HG03469 (cell line): ENCODE results near the gene C19orf47.

Experiments used
- ATAC-seq: cut with Tn5 transposase; IDR thresholded peaks from one replicate; pipeline ENCODE4 v1.9.1; 2021; ENCODE audit warnings: mild to moderate bottlenecking, moderate library complexity, moderate number of reproducible peaks; ENCODE audit not compliant: unreplicated experiment

The C19orf47 gene

DNA sequence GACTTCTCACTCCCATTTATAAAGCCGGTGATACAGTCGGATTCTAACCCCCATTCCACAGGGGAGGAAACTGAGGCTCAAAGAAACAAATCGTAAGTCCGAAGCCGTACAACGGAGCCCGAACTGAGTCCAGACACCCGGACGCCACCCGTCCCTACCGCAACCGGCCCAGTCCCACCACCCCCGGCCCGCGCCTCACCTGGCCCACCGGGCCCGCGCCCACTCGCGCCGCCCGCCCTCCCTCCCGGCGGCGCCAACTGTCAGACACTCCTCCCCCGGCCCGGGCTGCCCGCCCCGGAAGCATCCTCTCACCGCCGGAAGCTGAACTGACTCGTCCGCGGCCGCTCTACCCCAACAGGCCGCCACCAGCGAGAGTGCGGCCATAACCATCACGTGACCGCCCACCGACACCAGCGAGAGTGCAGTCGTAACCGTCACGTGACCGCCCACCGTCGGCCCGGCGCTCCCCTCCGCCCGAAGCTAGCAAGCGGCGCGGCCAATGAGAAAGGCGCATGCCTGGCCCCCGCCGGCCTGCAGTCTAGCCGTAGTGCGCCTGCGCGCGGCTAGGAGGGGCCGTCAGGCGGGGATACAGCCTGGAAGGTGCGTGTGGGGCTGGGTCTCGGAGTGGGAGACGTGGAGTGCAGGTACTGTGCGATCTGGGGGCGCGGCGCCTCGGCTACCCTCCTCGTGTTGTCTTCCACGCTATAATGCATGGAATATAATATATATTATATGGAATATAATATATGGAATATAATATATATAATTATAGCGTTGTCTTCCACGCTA, at the start of gene C19orf47, which contains the start of gene PLD3:
C19orf47 (minus strand) TSS at position 273 of the 789 bp plus-strand sequence. CDS start 6,540 bp downstream, outside the sequence.
PLD3 (plus strand) TSS at position 571 of the 789 bp plus-strand sequence. CDS start 17,789 bp downstream, outside the sequence.
- peak; percentile 71 for ATAC-seq

DNA sequence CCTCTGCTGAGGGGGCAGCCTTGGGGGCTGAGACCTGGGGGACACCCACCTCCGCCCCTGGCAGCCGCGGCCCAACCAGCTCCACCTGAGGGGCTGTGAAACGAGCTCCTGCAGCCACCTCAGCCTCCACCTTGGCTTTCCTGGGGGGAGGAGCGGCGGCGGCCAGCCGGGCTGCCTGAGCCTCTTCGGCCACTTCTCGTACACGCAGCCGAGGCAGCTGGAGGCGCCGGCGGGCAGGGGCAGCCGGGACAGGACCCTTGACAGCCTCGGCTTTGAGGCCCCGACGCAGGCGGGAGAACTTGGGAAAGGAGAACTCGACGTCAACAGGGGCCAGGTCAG, 49.3 kb upstream of the C19orf47 start:
- ATAC-seq: no peak

DNA sequence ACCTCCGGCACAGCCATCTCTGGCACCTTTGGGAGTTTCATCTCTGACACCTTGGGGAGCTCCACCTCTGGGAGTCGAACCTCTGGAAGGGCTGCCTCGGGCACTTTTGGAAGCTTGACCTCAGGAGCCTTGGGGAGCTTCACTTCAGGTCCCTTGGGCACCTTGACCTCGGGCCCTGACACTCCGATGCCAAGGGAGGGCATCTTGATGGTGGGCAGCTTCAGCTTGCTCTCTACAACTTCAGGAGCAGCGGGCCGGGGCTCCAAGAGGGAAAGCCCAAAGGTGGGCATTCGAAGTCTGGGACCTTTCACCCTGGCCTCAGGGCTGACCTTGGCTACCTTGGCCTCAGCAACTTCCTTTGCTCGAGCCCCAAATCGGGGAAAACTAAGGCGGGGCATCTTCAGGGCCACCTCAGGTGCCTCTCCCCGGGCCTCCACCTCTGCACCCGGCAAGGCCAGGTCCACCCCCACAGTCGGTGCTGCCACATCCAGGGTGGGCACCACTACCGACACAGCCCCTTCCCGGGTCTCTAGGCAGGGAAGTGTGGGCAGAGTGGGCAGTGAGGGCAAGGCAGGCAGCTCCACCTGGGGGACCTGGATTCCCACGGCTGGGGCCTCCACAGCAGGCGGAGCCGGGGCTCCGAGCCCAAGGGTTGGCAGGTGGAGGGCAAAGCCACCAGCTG, 48.8 kb upstream of the C19orf47 start:
- ATAC-seq: no peak

- no peak for ATAC-seq
Observed at GRCh38 chr19:40395956-40396355, 47.8 kb upstream of the C19orf47 start.

- ATAC-seq: no peak
Observed at GRCh38 chr19:40394816-40395210, 46.6 kb upstream of the C19orf47 start.

DNA sequence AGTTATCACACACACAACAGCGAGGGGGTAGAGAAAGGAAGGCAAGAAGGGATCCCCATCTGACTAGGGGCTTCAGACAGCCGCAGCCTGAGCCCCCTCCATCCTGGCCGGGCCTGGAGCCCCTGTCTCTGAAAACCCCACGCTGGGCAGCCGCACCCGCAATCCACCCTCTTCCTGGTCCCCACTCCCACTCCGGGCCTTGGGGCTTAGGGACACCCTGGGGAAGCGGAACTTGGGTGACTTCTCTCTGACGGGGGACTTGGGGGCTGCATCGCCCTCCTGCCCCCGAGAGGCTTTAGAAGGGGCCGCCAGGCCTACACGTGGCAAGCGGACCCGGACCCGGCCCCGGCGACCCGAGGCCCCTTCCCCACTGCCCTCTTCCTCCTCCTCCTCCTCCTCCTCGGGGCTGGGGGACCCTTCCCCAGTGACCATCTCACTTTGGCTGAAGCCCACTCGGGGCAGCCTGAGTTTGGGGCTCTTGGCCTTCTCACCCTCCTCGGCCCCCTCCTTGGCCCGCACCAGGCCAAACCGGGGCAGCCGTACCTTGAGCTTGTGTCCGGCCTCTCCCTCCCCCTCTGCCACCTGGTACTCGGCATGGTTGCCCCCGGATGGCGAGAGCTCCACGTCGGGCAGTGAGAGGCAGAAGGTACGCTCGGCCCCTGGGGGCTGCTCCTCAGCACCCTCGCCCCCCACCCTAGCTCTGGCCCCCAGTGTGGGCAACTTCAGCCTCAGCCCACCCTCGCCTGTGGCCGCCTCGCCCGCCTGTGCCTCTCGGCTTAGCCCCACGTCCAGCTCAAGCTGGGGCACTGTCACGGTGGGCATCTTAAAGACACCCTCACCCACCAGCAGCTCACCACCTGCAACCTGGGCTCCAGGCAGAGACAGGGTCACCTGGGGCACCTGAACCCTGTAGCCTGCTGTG, 46.0 kb upstream of the C19orf47 start:
- no peak for ATAC-seq

DNA sequence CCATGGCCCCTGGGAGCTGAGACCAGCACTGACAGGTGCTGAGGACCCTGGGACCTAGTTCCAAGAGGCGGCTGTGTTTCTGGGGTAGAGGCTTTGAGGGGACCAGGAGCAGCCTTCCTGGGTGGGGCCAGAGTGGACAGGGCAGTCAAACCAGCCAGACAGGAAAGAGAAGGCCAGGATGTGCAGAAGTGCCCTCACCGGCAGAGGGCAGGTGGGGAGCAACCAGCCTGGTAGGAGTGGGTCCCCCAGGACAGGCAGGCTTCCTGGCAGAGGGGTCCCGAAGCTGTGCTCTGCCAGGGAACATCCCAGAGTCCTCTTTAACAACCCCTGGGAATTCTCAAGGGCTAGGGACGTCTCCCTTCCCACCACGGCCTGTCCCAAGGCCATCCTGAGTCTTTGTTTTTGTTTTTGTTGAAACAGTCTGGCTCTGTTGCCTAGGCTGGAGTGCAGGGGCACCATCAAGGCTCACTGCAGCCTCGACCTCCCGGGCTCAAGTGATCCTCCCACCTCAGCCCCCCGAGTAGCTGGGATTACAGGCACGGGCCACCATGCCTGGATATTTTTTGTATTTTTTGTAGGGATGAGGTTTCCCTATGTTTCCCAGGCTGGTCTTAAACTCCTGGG, 44.8 kb upstream of the C19orf47 start:
- no peak for ATAC-seq

DNA sequence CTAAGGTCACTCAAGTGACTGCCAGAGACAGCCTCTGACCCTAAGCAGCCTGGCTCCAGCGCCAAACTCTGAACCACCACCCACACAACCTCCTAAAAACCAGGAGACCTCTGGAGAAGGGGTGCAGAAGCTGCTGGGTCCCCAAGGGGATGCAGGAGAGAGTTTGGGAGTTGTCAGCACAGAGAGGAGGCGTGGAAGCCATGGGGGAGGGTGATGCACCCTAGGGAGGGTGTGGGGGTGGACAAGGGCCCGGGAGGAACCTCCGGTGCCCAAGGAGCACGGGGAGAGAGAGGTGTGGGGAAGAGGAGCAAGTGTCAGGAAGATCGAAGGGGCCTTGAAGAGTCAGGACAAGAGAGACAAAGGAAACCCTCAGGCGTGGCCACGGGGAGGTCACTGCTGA, 43.9 kb upstream of the C19orf47 start:
- ATAC-seq: no peak

GRCh38 chr19:40390084-40390742, 42.0 kb upstream of the C19orf47 start, which contains the start of gene HIPK4:
HIPK4 (minus strand) TSS chr19:40390181; CDS start chr19:40389902, 279 bp downstream.
- ATAC-seq: no peak

GRCh38 chr19:40389404-40390083, 41.3 kb upstream of the C19orf47 start:
- no peak for ATAC-seq

- no peak for ATAC-seq
Observed at GRCh38 chr19:40388481-40388880, 40.3 kb upstream of the C19orf47 start.

DNA sequence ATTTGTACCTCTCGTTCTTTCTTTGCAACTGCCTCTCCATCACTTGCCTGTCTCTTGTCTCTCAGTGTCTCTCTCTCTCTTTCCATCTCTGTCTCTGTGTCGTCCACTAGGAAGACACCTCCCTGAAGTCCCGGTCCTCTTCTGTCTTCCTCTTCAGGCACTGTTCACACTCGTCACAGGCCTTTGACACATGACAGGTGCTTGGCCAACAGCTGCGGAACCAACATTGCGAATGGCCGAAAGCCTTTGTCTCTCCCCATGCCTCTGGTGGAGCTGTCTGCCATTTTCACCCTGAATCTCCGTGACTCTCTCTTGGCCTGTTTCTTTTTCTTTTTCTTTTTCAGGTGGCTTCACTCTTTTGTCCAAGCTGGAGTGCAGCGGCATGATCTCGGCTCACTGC, 39.0 kb upstream of the C19orf47 start:
- ATAC-seq: no peak

DNA sequence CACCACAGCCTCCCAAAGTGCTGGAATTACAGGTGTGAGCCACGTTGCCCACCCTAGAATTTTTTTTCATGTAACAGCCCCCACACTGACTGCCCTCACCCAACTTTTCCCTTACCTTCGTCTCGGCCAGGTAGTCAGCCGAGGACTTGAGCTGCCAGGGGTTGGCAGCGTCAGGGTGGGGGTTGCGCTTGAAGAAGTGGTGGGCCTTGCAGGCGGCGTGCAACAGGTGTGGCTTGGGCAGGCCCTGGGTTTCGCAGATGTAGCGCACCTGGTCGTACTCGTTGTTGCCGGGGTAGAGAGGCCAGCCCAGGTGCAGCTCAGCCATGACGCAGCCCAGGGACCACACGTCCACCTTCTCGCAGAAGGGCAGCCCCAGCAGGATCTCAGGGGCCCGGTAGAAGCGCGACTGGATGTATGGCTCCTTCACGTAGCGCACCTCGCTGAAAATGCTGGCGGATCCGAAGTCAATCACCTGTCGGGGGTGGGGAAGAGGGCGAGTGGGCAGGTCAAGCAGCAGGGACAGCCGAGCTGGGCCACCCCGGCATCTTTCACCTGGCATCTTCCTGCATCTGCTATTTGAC, 35.6 kb upstream of the C19orf47 start:
- no peak for ATAC-seq

DNA sequence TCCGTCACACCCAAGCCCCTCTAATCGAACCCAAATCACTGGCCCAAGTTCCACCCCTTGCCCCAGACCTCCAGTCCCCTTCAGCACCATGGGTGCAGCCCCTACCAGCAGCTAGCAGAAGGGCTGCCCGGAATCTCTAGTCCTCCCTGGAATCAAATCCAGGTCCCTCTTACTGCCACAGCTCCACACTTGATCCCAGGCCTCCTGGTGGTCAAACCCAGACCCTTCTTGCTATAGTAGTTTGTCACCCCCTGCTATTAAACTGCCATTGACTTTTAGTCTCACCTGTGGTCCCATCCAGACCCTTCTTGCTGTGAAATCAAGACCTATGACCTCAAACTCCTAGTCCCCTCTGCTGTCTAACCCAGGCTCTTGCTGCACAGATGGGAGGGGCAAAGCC, 33.1 kb upstream of the C19orf47 start:
- ATAC-seq: no peak

- ATAC-seq: no peak
Observed at GRCh38 chr19:40380199-40381037, 32.2 kb upstream of the C19orf47 start.

GRCh38 chr19:40379446-40380198, 31.4 kb upstream of the C19orf47 start:
- no peak for ATAC-seq

DNA sequence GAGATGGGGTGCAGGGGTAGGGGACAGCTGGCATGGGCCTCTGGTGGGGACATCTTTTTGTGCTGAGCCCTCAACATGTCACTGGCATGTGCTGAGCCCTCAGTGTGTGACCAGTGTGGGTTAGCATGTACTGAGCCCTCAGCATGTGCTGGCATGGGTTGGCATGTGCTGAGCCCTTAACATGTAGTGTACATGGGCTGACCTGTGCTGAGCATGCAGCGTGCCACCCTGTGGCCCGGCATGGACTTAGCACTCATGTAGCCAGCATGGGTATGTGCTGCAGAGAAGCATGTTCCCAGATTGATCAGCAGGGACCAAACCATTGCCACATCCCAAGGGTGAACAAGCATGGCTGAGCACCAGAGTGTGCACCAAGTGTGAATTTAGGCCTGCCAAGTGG, 30.3 kb upstream of the C19orf47 start:
- ATAC-seq: no peak
